SH-SY5Y (cell line): ENCODE results near the gene CTU1.

Experiments used
- GATA2 ChIP-seq: IDR thresholded peaks from 2 replicates; pipeline ENCODE4 v1.6.1; 2011; ENCODE audit warnings: mild to moderate bottlenecking, low read depth, low read length
- GATA3 ChIP-seq: IDR thresholded peaks from 2 replicates; pipeline ENCODE4 v1.6.1; 2011; ENCODE audit warnings: low read depth, mild to moderate bottlenecking, low read length, moderate library complexity

GRCh38 chr19:51071095-51071405 lies 37.2 kb downstream of the CTU1 start:
- TF ChIP-seq GATA2, result no peak
- no peak for TF ChIP-seq GATA3
